Skeletal muscle cell (primary cell): ENCODE data around the gene PRICKLE1.

ENCODE experiments used
- DNase-seq: peaks from one replicate; pipeline ENCODE4 v3.0.0-alpha.2; 2010; ENCODE audit warnings: low read depth
- H3K4me3 ChIP-seq: 2 replicates; pipeline ENCODE4 v1.5.1; 2011; ENCODE audit warnings: low read depth, mild to moderate bottlenecking, control low read depth, low read length, moderate library complexity

The PRICKLE1 gene

DNA sequence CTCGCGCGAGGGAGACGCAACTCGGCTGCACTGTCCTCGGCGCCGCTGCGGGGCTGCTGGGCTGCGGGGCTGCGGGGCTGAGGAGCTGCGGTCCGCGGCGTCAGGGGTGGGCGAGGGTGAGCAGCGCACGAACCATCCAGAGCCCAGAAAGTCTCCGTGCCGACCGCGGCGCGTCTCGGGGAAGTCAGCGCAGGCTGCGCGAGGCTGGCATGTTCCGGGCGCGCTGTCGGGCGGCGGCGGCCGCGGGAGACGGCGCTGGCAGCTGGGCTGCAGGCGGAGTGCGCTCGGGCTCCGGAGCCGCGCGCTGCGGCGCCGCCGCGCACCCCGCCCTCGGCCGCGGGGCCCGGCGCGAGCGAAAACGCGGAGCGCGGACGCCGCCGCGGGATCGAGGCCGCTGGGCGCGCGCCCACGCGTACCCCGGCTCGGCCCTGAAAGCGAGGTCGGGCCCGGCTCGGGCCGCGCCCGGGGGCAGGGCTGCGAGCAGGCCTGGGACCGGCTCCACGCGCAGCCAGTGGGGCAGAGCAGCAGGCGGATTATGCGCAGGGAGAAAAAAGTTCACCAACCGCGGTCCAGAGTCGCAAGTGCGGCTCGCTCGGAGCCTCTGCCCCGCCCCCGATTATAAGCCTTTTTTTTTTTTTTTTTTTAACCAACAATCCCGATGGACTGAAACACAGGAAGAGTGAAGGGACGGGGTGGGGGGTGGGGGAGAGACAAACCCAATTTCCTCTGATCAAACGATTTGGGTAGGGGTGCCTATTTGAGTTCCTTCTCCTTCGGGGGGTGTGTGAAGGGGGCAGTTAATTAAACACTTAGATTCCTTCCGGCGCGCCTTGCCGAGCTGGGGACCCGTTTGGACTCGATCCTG lies at the start of gene PRICKLE1:
TSS of gene PRICKLE1 (minus strand) at position 282 of the 865 bp plus-strand sequence. CDS start 117,230 bp downstream, outside the sequence.
- DNase-seq = no peak
- peak within 1 kb of the TSS; percentile 97 for H3K4me3 ChIP-seq

DNA sequence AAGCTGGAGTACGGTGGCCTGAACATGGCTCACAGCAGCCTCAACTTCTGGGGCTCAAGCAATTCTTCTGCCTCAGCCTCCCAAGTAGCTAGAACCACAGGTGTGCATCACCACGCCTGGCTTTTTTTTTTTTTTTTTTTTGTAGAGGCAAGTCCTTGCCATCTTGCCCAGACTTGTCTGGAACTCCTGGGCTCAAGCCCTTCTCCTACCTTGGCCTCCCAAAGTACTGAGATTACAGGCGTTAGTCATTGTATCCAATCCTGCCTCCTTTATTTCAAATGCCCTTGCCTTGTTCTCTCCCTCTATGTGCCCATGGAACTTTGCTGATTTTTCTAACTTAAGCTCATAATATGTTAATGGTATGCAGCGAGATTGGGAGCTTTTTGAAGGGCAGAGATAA lies 49.2 kb upstream of the PRICKLE1 start:
- H3K4me3 ChIP-seq = no peak overlapping the region
- DNase-seq = no peak

DNA sequence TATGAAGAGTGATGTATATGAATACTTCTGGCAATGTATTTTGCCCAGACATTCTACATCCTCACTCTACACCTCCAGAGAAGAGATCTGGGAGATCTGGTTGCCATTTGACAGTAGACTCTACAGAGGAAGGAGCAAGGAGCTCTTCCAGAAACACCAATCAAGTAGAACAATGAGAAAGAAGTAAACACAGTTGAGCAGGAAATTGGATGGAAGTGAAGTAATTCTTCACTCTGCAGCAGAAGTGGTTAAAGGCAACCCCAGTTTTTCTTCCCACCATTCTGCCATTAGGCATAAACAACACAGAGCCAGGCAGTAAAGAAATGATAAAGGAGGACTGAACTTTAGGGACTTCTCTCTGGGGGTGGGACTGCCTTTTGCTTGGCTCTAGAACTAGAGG lies 48.5 kb upstream of the PRICKLE1 start:
- no peak overlapping the region for H3K4me3 ChIP-seq
- no peak for DNase-seq

DNA sequence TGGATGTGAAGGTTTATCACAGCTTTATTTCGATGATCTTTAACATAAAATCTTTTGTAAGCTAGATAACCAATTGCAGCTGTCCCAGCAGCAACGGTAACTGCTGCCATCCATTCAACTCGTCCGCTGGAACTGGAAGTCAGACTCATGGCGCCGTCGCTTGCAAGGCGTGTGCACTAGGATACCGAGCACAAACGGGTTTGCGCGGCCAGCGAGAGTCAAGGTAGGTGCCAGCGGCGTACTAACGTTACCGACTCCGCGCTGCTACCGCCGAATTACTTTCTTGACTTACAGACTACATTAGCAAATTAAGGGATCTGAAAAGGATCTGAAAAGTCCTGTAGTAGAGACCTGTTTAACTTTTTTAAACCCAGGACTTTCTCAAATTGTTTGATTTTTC lies 47.4 kb upstream of the PRICKLE1 start:
- no peak for DNase-seq

DNA sequence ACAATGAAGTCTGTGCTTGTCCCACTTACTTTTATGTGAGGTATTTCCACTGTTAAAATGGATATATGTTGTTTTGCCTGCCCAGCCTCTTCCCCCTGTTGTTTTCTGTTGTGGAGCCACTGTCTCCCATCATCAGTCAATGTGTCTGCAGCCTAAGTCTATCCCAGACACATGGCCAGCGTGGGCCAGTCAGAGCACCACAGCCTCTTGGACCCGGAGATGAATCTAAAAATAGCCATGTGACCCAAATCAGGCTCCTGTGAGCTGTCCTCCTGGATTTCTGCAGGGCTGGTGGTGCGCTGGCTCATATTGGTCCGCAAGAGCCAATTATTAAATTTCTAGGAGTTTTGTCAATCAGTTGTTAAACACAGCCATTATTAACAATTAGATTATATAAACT lies 44.0 kb upstream of the PRICKLE1 start:
- H3K4me3 ChIP-seq = no peak overlapping the region
- no peak for DNase-seq

More for the DNA sequence above, 47.4 kb upstream of the PRICKLE1 start:
- no peak overlapping the region for H3K4me3 ChIP-seq

DNA sequence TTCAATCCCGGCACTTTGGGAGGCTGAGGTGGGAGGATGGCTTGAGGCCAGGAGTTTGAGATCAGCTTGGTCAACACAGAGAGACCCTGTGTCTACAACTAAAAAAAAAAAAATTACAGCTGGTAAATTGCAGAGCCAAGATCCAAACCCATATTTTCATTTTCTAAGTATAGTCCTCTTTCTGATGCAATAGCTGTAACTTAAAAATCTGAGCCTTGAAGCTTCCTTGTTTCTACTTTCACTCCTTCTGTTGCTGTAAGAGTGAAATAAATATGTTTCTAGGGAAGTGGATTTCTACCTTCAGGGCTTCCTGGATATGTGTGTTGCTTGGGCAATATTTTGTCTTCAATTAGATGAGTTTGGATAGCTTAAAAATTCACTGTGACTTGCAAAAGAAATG lies 42.0 kb upstream of the PRICKLE1 start:
- DNase-seq = no peak
- H3K4me3 ChIP-seq = no peak overlapping the region

DNA sequence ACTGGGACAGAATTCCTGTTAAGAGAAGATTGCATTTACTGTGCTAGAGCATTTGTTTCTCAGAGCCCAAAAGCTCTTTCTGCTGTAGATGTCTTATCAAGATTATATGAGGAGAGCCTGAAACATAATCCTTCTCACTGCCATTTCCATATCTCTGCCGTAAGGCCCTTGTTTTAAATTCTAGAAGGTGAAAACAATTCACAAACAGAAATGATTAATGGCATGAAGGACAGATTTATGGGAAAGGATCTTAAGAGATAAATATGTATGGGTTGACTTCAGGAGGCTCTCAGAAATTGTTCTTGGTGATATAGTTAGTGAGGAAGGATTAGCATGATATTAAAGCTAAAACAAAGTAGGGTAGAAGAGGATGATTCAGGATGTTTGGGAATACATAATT lies 40.8 kb upstream of the PRICKLE1 start:
- DNase-seq = no peak
- H3K4me3 ChIP-seq = no peak overlapping the region

DNA sequence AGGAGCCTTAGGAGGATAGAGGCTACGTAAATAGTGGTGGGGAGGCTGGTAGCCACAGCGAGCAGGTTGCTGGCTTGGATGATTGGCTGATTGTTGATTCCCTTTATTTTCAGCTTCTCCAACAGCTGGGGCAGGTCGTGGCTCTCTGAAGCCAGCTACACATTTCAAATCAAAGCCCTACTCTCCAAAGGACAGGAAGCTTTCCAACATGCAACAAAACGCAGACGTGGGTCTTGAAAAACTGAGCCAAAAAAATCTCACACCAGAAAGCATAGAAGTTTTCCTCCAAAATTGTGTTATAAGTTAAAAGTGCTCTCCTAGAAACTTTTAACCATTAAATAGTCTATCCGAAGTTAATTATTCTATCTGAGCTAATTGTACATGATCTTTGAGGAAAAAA lies 37.6 kb upstream of the PRICKLE1 start:
- no peak overlapping the region for H3K4me3 ChIP-seq
- DNase-seq = no peak

DNA sequence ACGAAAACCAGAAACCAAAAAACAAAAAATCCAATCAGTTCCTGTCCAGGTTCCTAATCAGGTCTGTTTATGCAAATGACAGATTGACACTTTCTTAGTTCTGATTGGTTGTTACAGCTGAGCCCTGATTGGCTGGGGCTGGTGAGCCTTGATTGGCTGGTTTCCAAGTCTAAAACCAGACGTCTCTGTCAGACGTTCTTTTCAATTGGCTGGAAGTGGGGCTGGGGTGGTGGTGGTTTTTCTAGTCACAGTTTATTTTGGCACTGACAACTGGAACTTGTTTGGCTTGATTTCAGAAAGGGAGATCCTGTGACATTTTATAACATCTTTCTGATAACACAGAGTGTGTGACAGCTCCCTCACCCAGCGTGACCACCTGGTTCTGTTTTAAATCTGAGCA lies 36.1 kb upstream of the PRICKLE1 start:
- no peak overlapping the region for H3K4me3 ChIP-seq
- no peak for DNase-seq

DNA sequence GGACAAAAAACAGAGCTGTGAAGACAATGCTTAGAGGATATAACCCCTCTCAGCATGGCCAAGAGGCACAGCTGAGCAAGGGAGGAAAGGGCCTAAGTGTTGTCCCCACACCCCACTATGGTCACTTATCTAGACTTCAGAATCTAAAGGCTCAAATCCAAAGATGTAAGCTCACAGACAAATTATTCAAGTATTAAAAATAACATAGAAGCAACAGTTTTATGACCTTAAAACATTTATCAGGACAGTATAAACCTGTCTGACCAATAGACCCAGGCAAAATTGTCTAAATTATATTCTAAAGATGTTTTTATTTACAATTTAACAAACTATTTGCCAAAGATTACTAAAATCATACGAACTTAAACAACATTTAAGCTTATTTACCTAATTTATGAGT lies 28.1 kb upstream of the PRICKLE1 start:
- no peak for DNase-seq
- no peak overlapping the region for H3K4me3 ChIP-seq

DNA sequence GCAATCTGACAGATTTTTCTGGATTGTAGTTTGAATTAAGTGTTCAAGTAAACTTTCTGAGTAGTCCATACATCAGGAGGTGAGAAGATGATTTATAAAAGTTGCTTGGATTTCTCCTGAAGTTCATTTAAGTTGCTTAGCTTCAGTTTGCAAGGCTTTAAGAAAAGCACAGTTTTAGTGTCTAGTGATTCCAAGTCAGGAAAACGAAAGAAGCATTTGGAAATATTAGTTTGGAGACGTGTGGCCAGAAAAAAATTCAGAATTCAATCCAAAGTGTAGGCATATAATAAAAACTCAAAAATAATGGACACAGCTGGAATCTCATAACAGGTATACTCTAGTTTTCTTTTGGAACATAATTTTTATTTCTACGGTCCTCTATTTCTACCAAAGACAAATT lies 25.5 kb upstream of the PRICKLE1 start:
- H3K4me3 ChIP-seq = no peak overlapping the region

DNA sequence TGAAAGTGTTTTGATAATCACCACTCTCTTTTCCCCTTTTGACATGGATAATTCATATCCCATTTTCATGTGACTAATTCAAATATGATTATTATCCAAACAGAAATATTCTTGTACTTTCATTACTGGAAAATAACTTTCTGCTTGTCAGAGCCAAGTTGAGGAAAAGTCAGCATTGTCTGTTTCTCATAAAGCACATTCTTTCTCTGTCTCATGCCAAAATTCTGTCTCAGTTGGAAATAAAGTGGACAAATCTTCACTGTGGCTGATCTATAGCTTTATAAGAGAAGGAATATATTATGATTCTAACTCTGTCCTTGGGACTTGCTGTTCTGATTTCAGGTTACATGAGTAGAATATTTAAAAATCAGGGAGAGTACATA lies 22.7 kb upstream of the PRICKLE1 start:
- DNase-seq = no peak
- no peak overlapping the region for H3K4me3 ChIP-seq

More for the DNA sequence above, 25.5 kb upstream of the PRICKLE1 start:
- DNase-seq = no peak

DNA sequence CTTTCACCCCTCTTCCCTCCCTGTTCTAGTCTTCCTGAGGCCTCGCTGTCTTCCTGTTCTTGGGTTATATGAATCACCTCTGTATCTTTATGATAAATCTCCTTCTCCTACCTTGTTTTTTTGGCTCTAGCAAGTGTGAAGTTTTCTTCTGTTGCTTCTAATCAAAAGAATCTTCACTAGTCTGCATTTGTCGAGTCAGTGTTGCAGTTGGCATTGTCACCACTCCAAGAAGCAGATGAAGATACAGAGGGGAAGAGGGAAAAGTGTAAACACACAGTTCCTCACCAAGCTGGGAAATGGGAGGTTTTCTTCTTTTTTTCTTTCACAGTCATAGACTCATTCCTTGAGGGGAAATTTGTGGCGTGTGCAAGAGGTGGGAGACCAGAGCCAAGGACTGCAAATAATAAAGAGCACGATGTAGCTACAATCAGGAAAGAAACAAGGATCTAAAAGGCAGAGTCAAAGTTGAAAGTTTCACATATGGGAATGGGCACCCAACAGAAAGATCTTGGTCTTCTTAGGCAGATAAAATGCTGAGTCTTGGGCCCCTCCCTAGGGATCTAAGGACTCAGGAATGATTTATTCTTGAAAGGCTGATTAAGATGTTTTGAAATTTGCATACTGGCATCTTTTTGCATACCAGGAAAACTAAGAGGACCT lies 22.2 kb upstream of the PRICKLE1 start:
- no peak for DNase-seq
- H3K4me3 ChIP-seq = no peak overlapping the region

DNA sequence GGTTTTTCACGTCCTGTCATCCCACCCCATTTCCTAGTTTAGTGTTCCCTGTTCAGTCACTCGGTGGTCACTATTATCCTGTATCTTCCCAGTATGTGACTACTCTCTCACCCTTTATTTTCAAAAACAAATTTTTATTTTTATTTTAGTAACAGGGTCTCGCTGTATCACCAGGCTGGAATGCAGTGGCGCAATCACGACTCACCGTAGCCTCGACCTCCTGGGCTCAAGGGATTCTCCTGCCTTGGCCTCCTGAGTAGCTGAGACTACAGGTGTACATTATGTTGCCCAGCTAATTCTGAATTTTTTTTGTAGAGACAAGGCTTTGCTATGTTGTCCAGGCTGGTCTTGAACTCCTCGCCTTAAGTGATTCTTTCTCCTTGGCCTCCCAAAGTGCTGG lies 20.1 kb upstream of the PRICKLE1 start:
- H3K4me3 ChIP-seq = no peak overlapping the region
- DNase-seq = no peak

DNA sequence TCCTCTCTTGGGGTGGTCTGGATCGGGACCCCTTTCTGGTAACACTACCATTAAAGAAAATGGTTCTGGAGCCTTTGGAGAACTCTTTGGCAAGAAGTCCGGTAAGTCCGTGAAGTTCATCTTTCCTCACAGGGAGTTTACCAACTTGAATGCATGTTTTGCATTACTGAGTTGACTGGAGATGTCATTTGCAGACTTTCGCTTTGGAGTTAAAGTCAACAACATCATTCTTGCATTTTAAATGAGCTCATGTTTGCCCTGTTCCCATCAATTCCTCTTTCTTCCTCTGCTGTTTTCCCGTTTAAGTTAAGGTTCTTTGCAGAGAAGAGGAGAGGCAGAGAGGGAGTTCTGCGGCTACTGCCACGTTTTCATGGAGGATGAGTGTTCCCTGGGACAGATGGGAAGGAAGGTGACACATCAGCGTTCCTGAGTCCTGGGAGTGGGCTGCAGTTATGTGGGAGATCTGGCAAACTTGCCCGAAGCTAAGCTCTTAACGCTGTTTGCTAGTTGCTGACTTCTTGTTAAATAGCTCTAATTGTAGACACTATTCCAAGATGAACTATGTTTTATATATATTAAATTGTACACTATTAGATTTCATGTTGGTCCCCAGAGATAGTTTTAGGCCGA lies 18.8 kb upstream of the PRICKLE1 start:
- DNase-seq = no peak
- no peak overlapping the region for H3K4me3 ChIP-seq

DNA sequence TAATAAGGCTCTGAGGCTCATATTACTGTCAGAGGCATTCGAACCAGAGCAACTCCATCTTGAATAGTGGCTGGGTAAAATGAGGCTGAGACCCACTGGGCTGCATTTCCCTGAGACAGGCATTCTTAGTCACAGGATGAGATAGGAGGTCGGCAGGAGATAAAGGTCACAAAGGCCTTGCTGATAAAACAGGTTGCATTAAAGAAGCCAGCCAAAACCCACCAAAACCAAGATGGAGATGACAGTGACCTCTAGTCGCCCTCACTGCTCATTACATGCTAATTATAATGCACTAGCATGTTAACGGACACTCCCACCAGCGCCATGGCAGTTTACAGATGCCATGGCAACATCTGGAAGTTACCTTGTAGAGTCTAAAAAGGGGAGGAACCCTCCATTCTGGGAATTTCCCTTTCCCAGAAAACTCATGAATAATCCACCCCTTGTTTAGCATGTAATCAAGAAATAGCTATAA lies 18.1 kb upstream of the PRICKLE1 start:
- no peak overlapping the region for H3K4me3 ChIP-seq
- no peak for DNase-seq

DNA sequence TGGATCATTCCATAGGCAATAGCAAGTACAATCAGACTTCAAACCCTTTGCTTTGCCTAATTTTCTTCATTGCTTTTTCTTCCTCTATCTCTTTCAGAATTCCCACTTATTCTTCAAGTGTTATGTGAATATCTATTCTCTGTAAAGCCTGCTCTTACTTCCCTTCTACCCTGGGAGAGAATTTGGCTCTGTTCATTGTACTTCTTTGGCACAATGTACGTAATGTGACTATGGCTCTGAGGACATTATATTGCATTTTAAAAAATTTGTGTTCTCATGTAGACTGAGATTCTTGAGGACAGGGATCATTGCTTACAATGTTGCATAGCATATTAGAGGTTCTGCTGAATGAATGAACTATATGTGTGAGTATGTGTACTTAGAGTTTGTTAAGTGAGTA lies 16.9 kb upstream of the PRICKLE1 start:
- H3K4me3 ChIP-seq = no peak overlapping the region
- DNase-seq = no peak

DNA sequence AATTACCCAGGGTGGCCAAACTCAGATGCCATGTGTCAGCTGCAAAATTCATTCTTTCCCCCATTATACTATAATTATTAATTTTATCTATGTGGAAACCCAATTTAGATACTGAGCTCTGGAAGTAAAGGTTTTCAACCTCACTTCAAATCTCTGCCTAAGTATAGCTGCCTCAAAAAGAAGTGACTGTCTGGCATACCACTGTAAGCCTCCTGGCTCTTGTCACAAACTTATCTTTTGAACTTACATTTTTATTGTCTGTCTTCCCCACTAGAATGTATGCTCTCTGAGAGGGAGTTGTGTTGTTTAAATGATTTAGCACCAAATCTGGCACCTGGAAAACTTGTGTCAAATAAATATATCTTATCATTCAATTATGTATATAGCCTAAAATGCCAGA lies 16.1 kb upstream of the PRICKLE1 start:
- DNase-seq = no peak
- no peak overlapping the region for H3K4me3 ChIP-seq

DNA sequence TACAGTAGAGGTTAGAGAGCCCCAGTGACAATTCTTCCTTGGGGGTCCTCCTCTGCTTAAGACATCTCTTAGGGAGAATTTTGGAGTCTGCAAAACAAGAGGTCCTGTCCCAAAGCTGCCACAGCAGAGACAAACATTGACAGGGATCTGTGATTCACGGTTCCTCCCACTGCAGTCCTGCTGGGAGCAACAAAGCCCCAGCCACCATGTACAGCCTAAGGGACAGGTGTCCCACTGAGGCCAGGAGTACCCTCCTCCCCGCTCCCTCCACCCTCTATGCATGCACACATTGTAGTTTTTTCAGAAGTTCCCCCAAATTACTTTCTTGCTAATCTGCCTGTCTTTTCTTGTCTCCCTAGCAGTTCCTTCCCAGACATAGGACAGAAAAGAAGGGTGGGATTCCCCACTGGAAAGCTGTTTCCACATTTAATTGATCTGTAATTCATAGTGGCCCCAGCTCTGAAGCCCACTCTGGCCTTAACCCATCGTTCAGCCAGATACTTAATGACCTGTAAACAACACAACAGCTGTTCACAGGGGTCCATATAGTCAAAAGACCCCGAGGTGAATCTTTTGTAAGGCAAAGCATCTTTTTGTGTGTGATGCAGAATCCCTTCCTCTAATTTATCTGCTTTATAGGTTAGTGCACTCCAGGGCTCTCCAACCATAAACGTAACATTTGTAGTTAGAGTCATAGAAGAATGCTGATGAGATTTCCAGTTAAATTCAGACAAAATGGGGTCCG lies 13.9 kb upstream of the PRICKLE1 start:
- DNase-seq = no peak
- H3K4me3 ChIP-seq = no peak overlapping the region

DNA sequence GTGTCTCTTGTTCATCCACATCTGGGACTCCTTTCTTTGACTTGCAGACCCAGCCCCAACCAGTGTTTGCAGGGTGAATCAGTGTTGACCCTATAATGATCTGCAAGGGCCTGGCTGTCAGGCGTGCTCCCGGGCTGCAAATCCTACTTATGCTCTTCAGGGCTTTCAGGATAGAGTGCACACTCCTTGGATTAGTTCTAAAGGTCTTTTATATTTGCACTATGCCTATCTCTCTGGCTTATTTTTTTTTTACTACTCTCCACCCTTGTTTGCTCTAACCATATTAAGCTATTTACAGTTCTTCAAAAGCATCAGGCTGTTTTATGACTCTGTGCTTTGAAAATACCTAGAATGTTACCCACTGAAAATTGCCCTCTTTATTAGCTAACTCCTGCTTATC lies 4.3 kb upstream of the PRICKLE1 start:
- no peak overlapping the region for H3K4me3 ChIP-seq
- DNase-seq = no peak
